MCF 10A (cell line): ENCODE results near the gene STOML1. TPM values are rescaled to one million over a fixed set of nuclear protein-coding genes. Genes with fewer than 3 reads are reported as not detected.
A peak's percentile ranks its signal among the peaks of the same experiment; 100 is the strongest.

Source experiments
- BruUV-seq: library from RNA; stranded (reverse); fragments of 400-500 nt; replicated peaks from 2 replicates; lab custom pipeline; 2021; lab: Mats Ljungman, UMichigan
- CTCF ChIA-PET: fragments of 300-600 bp; sonication (Branson Sonifier 250); formaldehyde crosslinking; extraction: SDS; loops from one replicate; lab custom pipeline; 2021; ENCODE audit warnings: antibody characterized with exemption, inconsistent platforms; lab: Yijun Ruan, JAX
- POLR2A ChIA-PET: fragments of 300-600, 350-650 bp; sonication (Branson Sonifier 250); formaldehyde crosslinking; extraction: SDS; loops from one replicate; lab custom pipeline; 2020; ENCODE audit warnings: antibody characterized with exemption, inconsistent platforms; lab: Yijun Ruan, JAX
- DNase-seq: peaks from one replicate; pipeline ENCODE4 v3.0.0-alpha.2; 2018; ENCODE audit not compliant: unreplicated experiment
- H3K27ac Mint-ChIP-seq: one replicate; pipeline ENCODE4 v1.8.0; 2022; ENCODE audit warnings: mild to moderate bottlenecking, low read depth, mixed read lengths; ENCODE audit not compliant: unreplicated experiment
- H3K27me3 Mint-ChIP-seq: one replicate; pipeline ENCODE4 v1.8.0; 2022; ENCODE audit warnings: mixed read lengths; ENCODE audit not compliant: insufficient read depth, unreplicated experiment
- H3K36me3 Mint-ChIP-seq: one replicate; pipeline ENCODE4 v1.8.0; 2022; ENCODE audit warnings: mild to moderate bottlenecking, moderate library complexity, mixed read lengths; ENCODE audit not compliant: insufficient read depth, unreplicated experiment
- H3K4me1 Mint-ChIP-seq: one replicate; pipeline ENCODE4 v1.8.0; 2022; ENCODE audit warnings: mixed read lengths; ENCODE audit not compliant: insufficient read depth, unreplicated experiment
- H3K4me3 Mint-ChIP-seq: one replicate; pipeline ENCODE4 v1.8.0; 2022; ENCODE audit warnings: mild to moderate bottlenecking, moderate library complexity, mixed read lengths; ENCODE audit not compliant: unreplicated experiment
- H3K9me3 Mint-ChIP-seq: one replicate; pipeline ENCODE4 v1.8.0; 2022; ENCODE audit warnings: mixed read lengths; ENCODE audit not compliant: unreplicated experiment
- intact Hi-C: fragments of 100-400 bp; cut with micrococcal nuclease; formaldehyde crosslinking; loops from 2 replicates; pipeline ENCODE4 v1.14.1; 2022
- total RNA-seq: library from RNA; stranded (reverse); gene quantifications from 2 replicates; pipeline ENCODE4 v1.2.3, GENCODE V29; 2022
- TF ChIP-seq, protein P1 (sequence below): fragments of 200-600 bp; IDR thresholded peaks from one replicate; pipeline ENCODE4 v1.8.0; 2022; ENCODE audit warnings: antibody characterized with exemption, mild to moderate bottlenecking; ENCODE audit not compliant: unreplicated experiment

Gene STOML1
- total RNA-seq, 1 experiment from 2014 or later = 17.6 TPM

DNA sequence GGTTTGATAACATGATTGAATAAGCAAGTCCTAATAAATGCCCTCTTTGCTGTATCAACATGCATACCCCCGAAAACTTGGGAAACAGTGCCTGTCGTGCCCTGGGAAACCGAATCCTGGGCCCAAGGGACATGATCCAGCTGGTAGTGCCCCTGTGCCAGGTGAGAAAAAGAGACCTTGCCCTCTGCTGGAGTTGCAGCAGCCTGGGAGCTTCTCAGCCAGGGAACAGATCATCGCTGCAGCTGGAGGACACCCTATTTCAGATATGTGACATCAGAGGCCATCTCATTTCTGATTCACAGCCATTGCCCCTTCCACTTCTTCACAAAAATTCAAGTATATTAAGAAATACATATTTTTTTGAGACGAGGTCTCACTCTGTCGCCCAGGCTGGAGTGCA is 32.3 kb downstream of the STOML1 start:
- Mint-ChIP-seq H3K4me3 (no peak overlapping the region), H3K27ac (no peak overlapping the region), H3K27me3 (no peaks in the 10 kb centered on the region), H3K36me3 (no peaks in the 10 kb centered on the region), H3K9me3 (no peaks in the 10 kb centered on the region), H3K4me1 (peaks cover 29% of the 10 kb centered on the region)
- TF ChIP-seq, protein P1, sequence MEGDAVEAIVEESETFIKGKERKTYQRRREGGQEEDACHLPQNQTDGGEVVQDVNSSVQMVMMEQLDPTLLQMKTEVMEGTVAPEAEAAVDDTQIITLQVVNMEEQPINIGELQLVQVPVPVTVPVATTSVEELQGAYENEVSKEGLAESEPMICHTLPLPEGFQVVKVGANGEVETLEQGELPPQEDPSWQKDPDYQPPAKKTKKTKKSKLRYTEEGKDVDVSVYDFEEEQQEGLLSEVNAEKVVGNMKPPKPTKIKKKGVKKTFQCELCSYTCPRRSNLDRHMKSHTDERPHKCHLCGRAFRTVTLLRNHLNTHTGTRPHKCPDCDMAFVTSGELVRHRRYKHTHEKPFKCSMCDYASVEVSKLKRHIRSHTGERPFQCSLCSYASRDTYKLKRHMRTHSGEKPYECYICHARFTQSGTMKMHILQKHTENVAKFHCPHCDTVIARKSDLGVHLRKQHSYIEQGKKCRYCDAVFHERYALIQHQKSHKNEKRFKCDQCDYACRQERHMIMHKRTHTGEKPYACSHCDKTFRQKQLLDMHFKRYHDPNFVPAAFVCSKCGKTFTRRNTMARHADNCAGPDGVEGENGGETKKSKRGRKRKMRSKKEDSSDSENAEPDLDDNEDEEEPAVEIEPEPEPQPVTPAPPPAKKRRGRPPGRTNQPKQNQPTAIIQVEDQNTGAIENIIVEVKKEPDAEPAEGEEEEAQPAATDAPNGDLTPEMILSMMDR = no peak
- CTCF ChIA-PET = interaction anchor here (0.6 to 1.8 kb wide), 7 partner anchors 14 to 614 kb away, joined by 3 to 8 read pairs (median 4); partner anchors contain the start of gene TBC1D21
- BruUV-seq = no TSS peak
- DNase-seq = no peak
- POLR2A ChIA-PET = interaction anchor here (0.6 kb wide), 1 partner anchor 14 kb away, joined by 3 read pairs; no protein-coding TSS in a partner anchor
- intact Hi-C loops = loop anchor here (5.0 kb wide), 1 partner anchor 362 kb away; no protein-coding TSS in a partner anchor

DNA sequence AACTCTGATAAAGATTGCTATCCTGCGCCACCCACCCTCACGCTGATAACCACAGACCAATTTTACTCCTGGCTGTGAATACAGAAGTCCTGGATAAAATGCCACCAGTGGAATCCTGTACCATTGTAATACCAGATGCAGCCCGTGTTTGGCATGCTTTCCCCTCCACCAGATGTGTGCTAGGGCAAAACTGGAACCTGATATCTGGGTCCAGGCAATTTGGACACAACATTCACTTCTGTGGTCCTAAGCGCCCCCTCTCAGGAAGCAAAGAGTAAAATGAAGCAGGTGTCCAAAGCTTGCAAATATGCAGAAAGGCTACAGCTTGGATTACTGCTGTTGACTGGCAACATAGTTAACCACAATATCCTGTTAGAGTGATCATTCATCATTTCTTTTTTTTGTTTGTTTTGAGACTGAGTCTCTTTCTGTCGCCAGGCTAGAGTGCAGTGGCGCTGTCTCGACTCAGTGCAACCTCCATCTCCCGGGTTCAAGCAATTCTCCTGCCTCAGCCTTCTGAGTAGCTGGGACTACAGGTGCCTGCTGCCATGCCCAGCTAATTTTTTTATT is 33.0 kb downstream of the STOML1 start:
- peak; percentile 20 for DNase-seq
- BruUV-seq = no TSS peak
- POLR2A ChIA-PET = interaction anchor here (0.6 to 0.7 kb wide), 2 partner anchors 13 to 1410 kb away, joined by 3 read pairs; no protein-coding TSS in a partner anchor
- intact Hi-C loops = loop anchor here (5.0 kb wide), 1 partner anchor 363 kb away; no protein-coding TSS in a partner anchor
- CTCF ChIA-PET = interaction anchor here (0.6 to 1.8 kb wide), 3 partner anchors 14 to 205 kb away, joined by 3 to 8 read pairs (median 8); partner anchors contain the start of gene TBC1D21
- H3K36me3 Mint-ChIP-seq = no peaks in the 10 kb centered on the region
- no peaks in the 10 kb centered on the region for H3K9me3 Mint-ChIP-seq
- TF ChIP-seq, protein P1 = no peak
- H3K27ac Mint-ChIP-seq = no peak overlapping the region
- H3K27me3 Mint-ChIP-seq = no peaks in the 10 kb centered on the region
- peaks cover 29% of the 10 kb centered on the region for H3K4me1 Mint-ChIP-seq
- no peak overlapping the region for H3K4me3 Mint-ChIP-seq

DNA sequence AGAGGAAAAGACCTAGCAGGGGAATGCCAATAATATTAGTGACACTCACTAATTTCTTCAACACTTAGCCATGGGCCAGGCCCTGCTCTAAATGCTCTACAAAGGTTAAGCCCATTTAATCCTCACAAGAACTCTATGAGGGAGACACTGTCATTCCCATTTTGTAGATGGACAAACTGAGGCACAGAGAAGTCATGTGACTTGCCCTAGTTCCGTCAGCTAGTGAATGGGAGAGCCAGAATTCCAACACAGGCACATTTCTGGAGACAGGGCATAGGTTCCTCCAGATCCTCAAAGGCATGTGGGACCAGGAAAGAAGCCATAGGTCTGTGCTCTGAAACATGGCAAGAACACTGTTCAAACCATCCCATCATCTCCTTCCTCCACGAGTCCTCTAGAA is 34.3 kb downstream of the STOML1 start:
- Mint-ChIP-seq H3K27ac (no peak overlapping the region), H3K4me1 (peaks cover 29% of the 10 kb centered on the region)

More for the DNA sequence above, 34.3 kb downstream of the STOML1 start:
- intact Hi-C loops = loop anchor here (5.0 kb wide), 1 partner anchor 365 kb away; no protein-coding TSS in a partner anchor
- no peaks in the 10 kb centered on the region for H3K9me3 Mint-ChIP-seq
- POLR2A ChIA-PET = interaction anchor here (0.8 kb wide), 1 partner anchor 21 kb away, joined by 3 read pairs; no protein-coding TSS in a partner anchor
- no peak overlapping the region for H3K4me3 Mint-ChIP-seq
- H3K36me3 Mint-ChIP-seq = no peaks in the 10 kb centered on the region
- TF ChIP-seq, protein P1 = no peak
- BruUV-seq = no TSS peak
- no peak for DNase-seq
- CTCF ChIA-PET = interaction anchor here (0.6 to 1.8 kb wide), 5 partner anchors 11 to 364 kb away, joined by 3 to 8 read pairs (median 4); no protein-coding TSS in a partner anchor
- H3K27me3 Mint-ChIP-seq = no peaks in the 10 kb centered on the region
